ENCODE data around the gene RASAL2. TPM values are rescaled to one million over a fixed set of nuclear protein-coding genes. Genes with fewer than 3 reads are reported as not detected.

RASAL2 gene
- total and polyA plus RNA-seq, 9 of the 15 experiments (the other 6 are each of a cell fraction or from before 2014, with no cell fraction given) = 0.13 to 1.0 (median 0.62) TPM

- H3K9me3 ChIP-seq (replicated peaks; ENCODE audit: control insufficient read depth, insufficient read depth, low read depth, low read length) = no peaks in the 10 kb centered on the region
- no peaks in the 10 kb centered on the region for H3K79me2 ChIP-seq (ENCODE audit: control insufficient read depth, insufficient read depth, low read length)
- H3K27ac ChIP-seq (ENCODE audit: extremely low read depth, low read depth, low read length) = no peak overlapping the region
- no peak overlapping the region for H3K4me3 ChIP-seq
- H4K20me1 ChIP-seq (replicated peaks; ENCODE audit: control insufficient read depth, insufficient read depth, low read length) = no peaks in the 10 kb centered on the region
- H3K9me1 ChIP-seq (ENCODE audit: control insufficient read depth, insufficient read depth, low read length) = no peaks in the 10 kb centered on the region
- DNase-seq (ENCODE audit: extremely low read depth in 1 of 4, low spot score in 3 of 4) (no peak), ATAC-seq (no peak), FAIRE-seq (no peak)
- 0% methylated on average over 1 of the region's 1 CpG for WGBS (ENCODE audit: insufficient coverage, low coverage, missing lambda C conversion rate)
- no peak for TF ChIP-seq ZKSCAN3 (CRISPR knock-in tag; IDR thresholded peaks at IDR 0.05)
- TF ChIP-seq CBFA2T2 (conservative IDR thresholded peaks at IDR 0.05) = no peak
- TF ChIP-seq BRF2 (IDR thresholded peaks at IDR 0.05; ENCODE audit: borderline replicate concordance, insufficient read depth, insufficient read length) = no peak
- no peak for TF ChIP-seq GABPA (tag; conservative IDR thresholded peaks at IDR 0.05; ENCODE audit: low read depth)
- no peak for TF ChIP-seq GATA2 (CRISPR knock-in tag; IDR thresholded peaks at IDR 0.05)
- no peak for TF ChIP-seq AFF1 (IDR thresholded peaks at IDR 0.05; ENCODE audit: low read depth in 1 of 2, partially characterized antibody in 2 of 2)
- TF ChIP-seq BCOR (IDR thresholded peaks at IDR 0.05) = no peak
- no peak for TF ChIP-seq ZNF707 (CRISPR knock-in tag; conservative IDR thresholded peaks at IDR 0.05)
- TF ChIP-seq CREB3L1 (IDR thresholded peaks at IDR 0.05; ENCODE audit: borderline replicate concordance, low read depth) = no peak
- ChIA-PET POLR2A (no interaction called here), CTCF (ENCODE audit: low intra/inter-chr PET ratio) (no interaction called here)
- BruUV-seq (replicated peaks) = no TSS peak
- intact Hi-C loops (cut with micrococcal nuclease) (no loop called here), in situ Hi-C loops (cut with MboI) (no loop called here)
- no peaks in the 10 kb centered on the region for H3K27me3 ChIP-seq (ENCODE audit: control insufficient read depth in 2 of 2, insufficient read depth in 2 of 2, low read length in 2 of 2)
- no peaks in the 10 kb centered on the region for H3K4me1 ChIP-seq (replicated peaks in 1 of 2; ENCODE audit: control insufficient read depth in 2 of 2, insufficient read depth in 2 of 2, low read length in 2 of 2)
- no peak overlapping the region for H3K9ac ChIP-seq (ENCODE audit: insufficient read depth in 1 of 2, low read depth in 2 of 2, low read length in 2 of 2)
- H2AFZ ChIP-seq (ENCODE audit: low read depth, low read length) = no peak overlapping the region
- no peaks in the 10 kb centered on the region for H3K36me3 ChIP-seq (ENCODE audit: control insufficient read depth, insufficient read depth, low read length)
- no peak overlapping the region for H3K4me2 ChIP-seq (ENCODE audit: insufficient read depth, low read length)
These were observed 262.4 kb downstream of the RASAL2 start for GRCh38 chr1:178356299-178356698.

Data from K562 (cell line).